ENCODE results near the gene PODXL2. TPM values are rescaled to one million over a fixed set of nuclear protein-coding genes. Genes with fewer than 3 reads are reported as not detected.

The PODXL2 gene
- total RNA-seq, 1 experiment from 2014 or later = 5.7 TPM

DNA sequence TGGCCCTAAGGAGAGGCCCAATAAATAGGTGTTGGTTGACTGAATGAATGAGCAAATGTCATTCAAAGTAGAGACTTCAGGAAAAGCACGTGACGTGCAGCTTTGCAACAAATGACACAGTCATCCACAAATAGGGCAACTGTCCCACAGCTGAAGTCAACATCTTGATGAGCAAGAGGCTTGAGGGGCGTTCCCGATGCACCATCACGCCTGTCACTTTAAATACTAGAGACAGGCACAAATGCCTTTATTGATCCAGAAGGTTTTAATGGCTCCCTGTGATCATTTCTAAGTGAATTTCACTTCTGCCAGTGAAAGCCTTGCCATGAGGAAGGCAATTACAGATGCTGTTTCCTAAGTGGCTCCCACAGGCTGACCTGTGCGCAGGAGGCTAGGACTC is 87.4 kb downstream of the PODXL2 start:
- TF ChIP-seq YY1 (IDR thresholded peaks at IDR 0.05; ENCODE audit: extremely low read depth, insufficient replicate concordance, low read depth, low read length) (no peak), SP1 (IDR thresholded peaks at IDR 0.05; ENCODE audit: low read depth) (no peak), SRF (IDR thresholded peaks at IDR 0.05; ENCODE audit: low read depth) (no peak), JUND (IDR thresholded peaks at IDR 0.05) (no peak), EZH2phosphoT487 (IDR thresholded peaks at IDR 0.05; ENCODE audit: borderline replicate concordance) (no peak), SIN3A (IDR thresholded peaks at IDR 0.05; ENCODE audit: low read depth) (no peak), RAD21 (IDR thresholded peaks at IDR 0.05; ENCODE audit: low read depth) (no peak), CBX3 (IDR thresholded peaks at IDR 0.05; ENCODE audit: low read depth) (no peak), EGR1 (IDR thresholded peaks at IDR 0.05; ENCODE audit: low read depth) (no peak), ELF1 (IDR thresholded peaks at IDR 0.05; ENCODE audit: borderline replicate concordance, low read depth) (no peak)
- TF ChIP-seq, protein P1, sequence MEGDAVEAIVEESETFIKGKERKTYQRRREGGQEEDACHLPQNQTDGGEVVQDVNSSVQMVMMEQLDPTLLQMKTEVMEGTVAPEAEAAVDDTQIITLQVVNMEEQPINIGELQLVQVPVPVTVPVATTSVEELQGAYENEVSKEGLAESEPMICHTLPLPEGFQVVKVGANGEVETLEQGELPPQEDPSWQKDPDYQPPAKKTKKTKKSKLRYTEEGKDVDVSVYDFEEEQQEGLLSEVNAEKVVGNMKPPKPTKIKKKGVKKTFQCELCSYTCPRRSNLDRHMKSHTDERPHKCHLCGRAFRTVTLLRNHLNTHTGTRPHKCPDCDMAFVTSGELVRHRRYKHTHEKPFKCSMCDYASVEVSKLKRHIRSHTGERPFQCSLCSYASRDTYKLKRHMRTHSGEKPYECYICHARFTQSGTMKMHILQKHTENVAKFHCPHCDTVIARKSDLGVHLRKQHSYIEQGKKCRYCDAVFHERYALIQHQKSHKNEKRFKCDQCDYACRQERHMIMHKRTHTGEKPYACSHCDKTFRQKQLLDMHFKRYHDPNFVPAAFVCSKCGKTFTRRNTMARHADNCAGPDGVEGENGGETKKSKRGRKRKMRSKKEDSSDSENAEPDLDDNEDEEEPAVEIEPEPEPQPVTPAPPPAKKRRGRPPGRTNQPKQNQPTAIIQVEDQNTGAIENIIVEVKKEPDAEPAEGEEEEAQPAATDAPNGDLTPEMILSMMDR (IDR thresholded peaks at IDR 0.05 in 2 of 3, conservative IDR thresholded peaks at IDR 0.05 in 1 of 3; ENCODE audit: borderline replicate concordance in 1 of 3, insufficient read depth in 1 of 3, low read depth in 2 of 3, low read length in 2 of 3) = no peak
- H3K4me3 ChIP-seq (replicated peaks in 1 of 2; ENCODE audit: low read depth in 1 of 2, low read length in 2 of 2) = no peak overlapping the region
- H3K4me2 ChIP-seq (ENCODE audit: low read length) = no peak overlapping the region
- H3K79me2 ChIP-seq (ENCODE audit: insufficient read depth, low read length) = no peaks in the 10 kb centered on the region
- DNase-seq (ENCODE audit: low read depth, low spot score) (no peak), ATAC-seq (no peak)
- CTCF ChIA-PET = no interaction called here
- BruUV-seq (replicated peaks) = no TSS peak
- H3K9me3 ChIP-seq (ENCODE audit: control insufficient read depth in 1 of 2, insufficient read depth in 1 of 2, low read depth in 1 of 2, low read length in 2 of 2) = no peaks in the 10 kb centered on the region
- no peaks in the 10 kb centered on the region for H3K9me2 ChIP-seq (ENCODE audit: insufficient read depth)
- no peak overlapping the region for H2AFZ ChIP-seq (ENCODE audit: low read depth, low read length, poor library complexity, severe bottlenecking)
- RAD21 ChIA-PET (ENCODE audit: low non-redundant PET in 1 of 2, low total read pairs in 2 of 2, uncharacterized antibody in 2 of 2, unreplicated experiment in 2 of 2) = no interaction called here
- intact Hi-C loops (cut with micrococcal nuclease) = no loop called here
- H3K27ac ChIP-seq (ENCODE audit: low read depth, low read length) = no peak overlapping the region
- no peak overlapping the region for H3K9ac ChIP-seq (ENCODE audit: low read length)
- no peaks in the 10 kb centered on the region for H3K27me3 ChIP-seq (ENCODE audit: insufficient read depth, low read length)
- no peaks in the 10 kb centered on the region for H3K36me3 ChIP-seq (ENCODE audit: control insufficient read depth in 1 of 2, insufficient read depth in 2 of 2, low read length in 2 of 2)
- POLR2A ChIA-PET = no interaction called here
- no peaks in the 10 kb centered on the region for H3K4me1 ChIP-seq (ENCODE audit: control insufficient read depth in 1 of 2, insufficient read depth in 2 of 2, low read length in 2 of 2)
- H4K20me1 ChIP-seq (ENCODE audit: insufficient read depth) = no peaks in the 10 kb centered on the region
